ENCODE measurements around the gene OVAAL.

DNA sequence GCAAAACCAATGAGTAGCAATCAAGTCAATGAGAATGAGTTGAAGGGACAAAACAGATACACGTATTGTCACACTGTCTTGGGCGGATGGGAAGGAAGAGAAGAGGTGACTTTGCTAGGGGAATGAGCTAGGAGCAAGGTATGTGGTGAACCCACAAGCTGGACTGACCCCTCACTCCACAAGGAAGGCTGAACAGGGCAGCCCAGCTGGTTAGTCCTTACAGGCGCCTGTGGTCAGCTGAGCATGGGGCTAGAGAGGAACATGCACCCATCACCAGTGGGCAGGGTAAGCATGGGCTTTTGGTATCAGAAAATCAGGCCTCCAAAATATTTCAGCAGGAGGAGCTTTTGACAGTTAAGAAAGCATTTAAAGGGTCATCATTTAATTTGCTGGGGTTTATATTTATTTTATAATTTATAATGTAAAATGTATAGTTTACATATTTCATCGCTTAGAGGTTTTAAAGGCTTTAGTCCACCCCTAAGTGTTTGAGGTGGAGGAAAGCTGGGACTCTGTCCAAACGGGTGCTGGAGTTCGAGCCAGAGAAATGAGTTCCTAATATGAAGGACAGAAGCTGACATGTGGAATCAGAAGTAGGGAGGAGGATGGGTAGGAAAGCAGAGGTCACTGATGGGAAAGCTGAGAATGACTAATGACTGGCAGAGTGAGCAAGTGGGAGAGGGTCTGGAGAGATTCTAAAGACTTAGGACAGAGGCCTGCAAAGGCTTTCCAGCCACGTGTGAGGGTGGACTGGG lies 34.4 kb upstream of the OVAAL start:
- TF ChIP-seq EZH2 (IDR thresholded peaks at IDR 0.05; ENCODE audit: borderline replicate concordance, low read length): no peak
- TF ChIP-seq, protein P1, sequence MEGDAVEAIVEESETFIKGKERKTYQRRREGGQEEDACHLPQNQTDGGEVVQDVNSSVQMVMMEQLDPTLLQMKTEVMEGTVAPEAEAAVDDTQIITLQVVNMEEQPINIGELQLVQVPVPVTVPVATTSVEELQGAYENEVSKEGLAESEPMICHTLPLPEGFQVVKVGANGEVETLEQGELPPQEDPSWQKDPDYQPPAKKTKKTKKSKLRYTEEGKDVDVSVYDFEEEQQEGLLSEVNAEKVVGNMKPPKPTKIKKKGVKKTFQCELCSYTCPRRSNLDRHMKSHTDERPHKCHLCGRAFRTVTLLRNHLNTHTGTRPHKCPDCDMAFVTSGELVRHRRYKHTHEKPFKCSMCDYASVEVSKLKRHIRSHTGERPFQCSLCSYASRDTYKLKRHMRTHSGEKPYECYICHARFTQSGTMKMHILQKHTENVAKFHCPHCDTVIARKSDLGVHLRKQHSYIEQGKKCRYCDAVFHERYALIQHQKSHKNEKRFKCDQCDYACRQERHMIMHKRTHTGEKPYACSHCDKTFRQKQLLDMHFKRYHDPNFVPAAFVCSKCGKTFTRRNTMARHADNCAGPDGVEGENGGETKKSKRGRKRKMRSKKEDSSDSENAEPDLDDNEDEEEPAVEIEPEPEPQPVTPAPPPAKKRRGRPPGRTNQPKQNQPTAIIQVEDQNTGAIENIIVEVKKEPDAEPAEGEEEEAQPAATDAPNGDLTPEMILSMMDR (conservative IDR thresholded peaks at IDR 0.05 in 1 of 2, IDR thresholded peaks at IDR 0.05 in 1 of 2; ENCODE audit: extremely low read depth in 1 of 2, insufficient read depth in 1 of 2, low read depth in 1 of 2, low read length in 2 of 2): no peak

Data from mammary epithelial cell (primary cell).